ENCODE measurements around the gene KCTD13.
"Not testable (repeated sequence)": the region's sequence is repeated elsewhere in the genome, so short reads cannot be mapped to it uniquely, and the experiment has no call there.

KCTD13 gene

DNA sequence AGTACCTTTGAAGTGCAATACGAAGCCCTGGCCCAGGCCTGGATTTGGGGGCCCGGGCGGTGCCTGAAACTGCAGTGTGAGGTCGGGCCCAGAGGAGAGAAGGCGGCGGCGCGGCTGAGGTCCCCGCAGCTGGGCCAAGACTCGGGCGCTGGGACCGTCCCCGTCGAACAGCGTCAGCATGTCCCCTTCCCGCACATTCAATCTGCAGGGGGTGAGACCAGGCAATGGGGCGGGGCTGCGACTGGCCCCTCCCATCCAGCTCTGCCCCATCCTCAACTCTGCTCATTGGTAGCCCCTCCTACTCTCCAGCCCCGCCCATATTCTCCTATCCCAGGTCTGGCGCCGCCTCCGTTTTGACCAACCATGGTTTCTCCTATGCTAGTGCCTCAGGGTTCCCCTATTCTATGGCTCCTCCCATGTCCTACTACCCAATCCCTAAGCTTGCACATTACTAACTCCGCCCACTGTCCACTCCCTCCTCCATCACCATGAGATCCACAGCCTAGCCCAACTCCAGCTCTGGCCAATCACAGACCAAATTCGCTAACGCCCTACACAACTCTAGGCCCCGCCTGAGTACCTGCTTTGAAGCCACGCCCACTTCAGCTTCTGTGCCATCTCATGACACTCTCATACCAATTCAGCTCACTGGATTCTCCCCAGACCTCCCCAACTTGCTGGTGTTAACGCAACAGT, 48.6 kb downstream of the KCTD13 start:
- DNase-seq (ENCODE audit: low spot score) = peak; percentile 63

DNA sequence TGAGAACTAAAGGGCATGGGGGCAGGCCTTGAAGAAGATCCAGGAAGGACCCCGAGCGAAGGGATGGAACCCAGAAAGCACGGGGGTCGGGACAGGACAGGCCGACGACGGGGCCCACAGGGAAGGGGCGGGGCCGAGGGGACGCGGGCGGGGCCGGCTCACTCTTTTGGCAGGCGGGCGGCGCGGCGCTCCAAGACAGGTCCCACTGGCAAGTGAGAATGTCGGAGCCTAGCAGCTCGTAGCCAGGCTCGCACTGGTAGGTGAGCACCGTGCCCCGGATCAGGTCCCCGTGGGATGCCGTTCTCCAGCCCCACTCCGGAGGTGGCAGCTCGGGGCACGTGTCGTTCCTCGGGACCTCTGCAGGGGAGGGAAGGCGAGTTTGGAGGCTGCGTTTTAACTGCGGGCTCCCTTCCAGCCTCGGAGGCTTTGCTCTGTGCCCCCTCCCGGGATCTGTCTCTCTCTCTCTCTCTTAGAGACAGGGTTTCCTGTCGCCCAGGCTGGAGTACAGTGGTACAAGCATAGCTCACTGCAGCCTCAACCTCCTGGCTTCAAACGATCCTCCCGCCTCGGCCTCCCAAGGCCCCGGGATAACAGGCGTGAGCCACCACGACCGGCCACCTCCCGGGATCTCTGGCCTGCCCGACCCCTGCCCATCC, 49.3 kb downstream of the KCTD13 start:
- no peak for DNase-seq (ENCODE audit: low spot score)

DNA sequence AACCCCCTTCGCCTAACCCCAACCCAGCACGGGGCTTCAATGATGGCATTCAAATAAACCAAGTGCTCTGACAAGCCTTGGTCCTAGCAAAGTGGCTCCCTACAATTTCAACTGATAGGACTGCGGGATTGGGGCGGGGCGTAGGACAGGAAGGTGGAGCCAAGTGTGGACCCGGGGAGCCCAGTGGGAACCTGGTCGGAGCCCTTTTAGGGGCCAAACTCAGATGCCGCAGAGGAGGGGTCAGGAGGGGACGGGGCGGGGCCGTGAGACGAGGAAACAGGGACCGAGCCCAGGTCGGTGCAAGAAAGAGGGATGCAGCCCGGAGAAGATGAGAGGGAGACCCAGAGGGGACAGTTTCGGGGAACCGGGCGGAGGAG, 49.8 kb downstream of the KCTD13 start:
- no peak for DNase-seq (ENCODE audit: low spot score)

DNA sequence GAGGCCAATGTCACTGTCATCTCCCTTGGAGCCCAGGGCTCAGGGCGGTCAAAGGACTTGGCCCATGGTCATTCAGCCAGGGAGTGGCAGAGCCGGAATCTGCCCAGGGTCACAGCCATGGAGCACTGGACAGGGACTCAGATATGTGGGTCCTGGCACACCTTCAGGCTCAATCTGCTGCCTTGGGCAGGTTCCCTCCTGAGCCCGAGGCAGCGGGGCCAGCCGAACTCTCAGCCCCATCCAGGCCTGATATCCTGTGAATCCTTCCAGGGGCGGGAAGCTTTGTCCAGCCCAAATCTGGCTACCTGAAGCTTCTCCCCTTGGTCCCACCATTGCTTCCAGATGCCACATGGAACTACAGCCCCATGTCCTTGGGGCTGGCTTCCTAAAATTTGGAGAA, 50.8 kb downstream of the KCTD13 start:
- DNase-seq (ENCODE audit: low spot score) = no peak

DNA sequence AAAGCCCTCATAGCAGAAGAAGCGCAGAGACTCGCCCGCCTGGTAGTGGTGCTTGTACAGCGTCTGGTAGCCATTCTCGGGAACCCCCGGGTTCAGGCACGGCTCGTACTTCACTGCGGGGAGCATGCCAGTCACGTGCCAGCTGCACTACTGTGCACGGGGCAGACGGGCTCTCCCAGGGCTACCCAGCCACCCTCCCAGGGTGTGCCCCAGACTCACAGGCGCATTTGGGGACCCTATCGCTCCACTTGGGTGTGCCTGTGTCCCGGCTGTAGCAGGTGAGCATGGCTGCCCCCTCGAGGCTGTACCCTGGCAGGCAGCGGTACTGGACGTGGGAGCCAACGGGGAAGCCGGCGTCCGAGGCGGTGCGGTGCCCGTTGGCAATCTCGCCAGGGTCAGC, 52.7 kb downstream of the KCTD13 start:
- DNase-seq (ENCODE audit: low spot score) = no peak

DNA sequence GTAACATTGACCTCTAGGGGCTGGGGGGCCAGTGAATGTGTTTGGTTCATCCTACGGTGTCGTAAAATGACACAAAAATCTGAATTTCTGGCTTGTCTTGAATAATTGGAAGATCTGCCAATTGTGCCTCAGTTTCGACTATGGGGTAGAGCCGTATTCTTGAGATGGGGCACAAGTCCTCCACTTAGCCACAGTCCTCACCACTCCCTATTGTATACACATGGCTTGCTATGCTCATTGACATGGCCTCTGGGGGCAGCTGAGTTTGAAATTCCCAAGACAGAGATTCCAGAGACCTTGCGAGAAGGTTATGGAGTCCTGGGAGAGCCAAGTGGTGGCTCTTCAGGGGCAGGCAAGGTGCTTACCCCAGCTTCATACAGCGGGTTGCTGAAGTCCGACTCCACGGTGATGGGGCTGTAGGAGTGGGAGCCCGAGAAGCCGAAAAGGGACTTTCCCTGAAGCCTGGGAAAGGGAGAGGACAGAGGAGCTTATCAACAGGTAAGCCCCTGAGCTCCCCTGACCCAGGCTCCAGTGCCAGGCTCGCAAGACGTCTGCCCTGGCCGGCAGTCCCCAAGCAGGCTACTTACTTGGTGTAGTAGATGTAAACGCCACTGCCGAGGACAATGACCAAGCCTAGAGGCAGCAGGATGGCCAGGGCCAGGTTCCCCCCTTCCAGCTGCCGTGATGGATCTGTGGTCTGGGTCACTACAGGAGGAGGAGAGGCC, 54.0 kb downstream of the KCTD13 start:
- DNase-seq (ENCODE audit: low spot score) = no peak

DNA sequence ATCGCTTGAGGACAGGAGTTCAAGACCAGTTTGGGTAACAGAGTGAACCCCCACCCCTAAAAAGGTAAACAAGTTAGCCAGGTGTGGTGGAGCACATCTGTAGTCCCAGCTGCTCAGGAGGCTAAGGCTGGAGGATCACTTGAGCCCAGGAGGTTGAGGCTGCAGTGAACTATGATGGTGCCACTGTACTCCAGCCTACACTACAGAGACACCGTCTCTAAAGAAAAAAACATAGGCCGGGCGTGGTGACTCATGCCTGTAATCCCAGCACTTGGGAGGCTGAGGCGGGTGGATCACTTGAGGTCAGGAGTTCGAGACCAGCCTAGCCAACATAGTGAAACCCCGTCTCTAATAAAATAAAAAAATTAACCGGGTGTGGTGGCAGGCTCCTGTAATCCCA, 57.0 kb downstream of the KCTD13 start:
- DNase-seq (ENCODE audit: low spot score) = not testable (repeated sequence)

DNA sequence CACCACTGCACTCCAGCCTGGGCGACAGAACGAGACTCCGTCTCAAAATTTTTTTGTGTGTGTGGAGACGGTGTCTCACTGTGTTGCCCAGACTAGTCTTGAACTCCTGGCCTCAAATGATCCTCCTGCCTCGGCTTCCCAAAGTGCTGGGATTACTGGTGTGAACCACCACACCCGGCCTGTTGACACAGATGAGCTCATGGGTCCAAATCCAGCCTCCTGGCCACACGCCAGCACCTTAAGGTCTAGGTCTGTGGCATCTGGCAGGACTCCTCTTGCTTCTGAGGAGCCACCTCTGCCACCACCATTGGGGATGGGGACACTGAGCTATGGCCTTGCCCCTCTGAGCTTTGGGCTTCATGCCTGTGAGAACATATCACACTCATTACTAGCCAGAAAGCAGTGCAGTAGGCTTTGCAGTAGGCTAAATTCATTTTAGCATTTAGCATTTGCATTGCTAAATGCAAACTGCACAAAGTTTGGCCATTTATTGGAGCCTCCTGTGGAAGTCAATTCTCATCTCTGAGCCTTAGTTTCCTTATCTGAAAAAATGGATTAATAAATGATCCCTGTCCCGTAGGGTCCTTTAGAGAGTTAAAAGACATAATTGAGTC, 57.5 kb downstream of the KCTD13 start:
- no peak for DNase-seq (ENCODE audit: low spot score)

DNA sequence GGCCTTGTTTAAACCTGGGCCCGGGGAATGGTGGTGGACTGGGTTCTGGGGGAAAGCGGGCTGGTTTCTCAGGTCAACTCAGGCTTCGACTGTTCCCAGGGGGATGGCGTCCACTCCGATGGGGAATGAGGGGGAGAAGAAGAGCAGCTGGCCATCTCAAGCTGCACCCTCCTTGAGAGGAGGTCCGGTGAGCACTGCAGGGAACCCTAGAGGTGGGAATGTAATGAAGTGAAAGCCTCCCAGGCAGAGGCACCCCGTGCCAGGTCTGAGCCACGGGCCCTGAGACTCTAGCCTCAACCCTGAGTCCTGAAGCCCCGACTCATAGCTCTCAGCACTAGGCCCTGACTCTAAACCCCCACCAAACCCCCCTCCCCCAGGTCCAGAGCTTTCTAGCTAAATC, 61.8 kb downstream of the KCTD13 start:
- DNase-seq (ENCODE audit: low spot score) = no peak

DNA sequence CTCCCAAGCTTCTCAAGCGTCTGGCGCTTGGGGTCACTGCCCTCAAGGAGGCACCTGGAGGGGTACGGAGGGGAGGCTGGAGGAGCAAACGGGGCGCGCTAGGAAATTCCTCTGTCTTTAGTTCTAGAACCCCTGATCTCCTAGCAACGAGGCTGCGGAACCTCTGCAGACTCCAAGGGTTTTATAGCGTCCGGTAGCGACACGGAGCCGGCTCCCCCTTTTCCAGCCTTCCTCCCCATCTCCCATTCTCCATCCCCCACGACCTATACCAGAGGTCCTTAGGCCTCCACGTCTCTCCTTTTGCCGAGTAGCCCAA, 62.4 kb downstream of the KCTD13 start:
- DNase-seq (ENCODE audit: low spot score) = no peak

DNA sequence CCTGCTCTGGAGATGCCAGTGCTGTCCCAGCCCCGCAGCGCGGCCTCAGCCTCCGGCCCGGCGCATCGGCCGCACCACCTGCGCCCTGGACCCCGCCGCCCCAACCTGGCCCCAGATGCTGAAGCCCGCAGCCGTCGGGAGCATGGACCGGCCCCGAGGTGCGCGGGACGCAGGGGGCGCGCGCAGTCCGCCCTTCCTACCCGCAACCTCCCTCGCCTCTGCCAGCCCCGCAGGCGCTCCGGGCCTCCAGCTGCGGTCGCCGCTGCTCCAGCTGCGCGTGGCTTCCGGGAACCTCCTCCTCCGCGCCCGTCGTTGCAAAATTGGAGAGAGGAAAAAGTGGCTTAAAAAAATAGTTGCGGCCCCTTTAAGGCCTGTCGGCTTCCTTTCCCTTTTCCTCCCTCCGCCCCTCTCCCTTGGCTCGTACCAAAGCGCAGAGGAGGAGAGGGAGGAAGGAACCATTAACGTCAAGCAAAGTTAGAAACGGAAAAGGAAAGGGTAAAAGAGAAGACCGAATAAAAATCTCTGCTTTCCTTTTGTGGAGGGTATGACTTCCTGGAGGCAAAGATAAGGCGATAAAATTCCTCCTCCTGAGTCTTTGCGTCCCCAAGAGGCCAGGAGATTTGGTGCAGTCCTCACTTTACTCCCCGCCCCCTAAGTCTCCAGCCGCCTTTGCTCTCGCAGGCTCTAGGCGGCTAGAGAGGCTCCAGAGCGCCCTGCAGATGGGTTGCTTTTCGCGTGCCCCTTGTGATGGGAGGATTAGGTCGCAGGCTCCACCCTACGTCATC, 63.0 kb downstream of the KCTD13 start, which contains the start of gene CDIPT:
Gene CDIPT, minus strand, starts transcription at position 343 of the 785 bp plus-strand sequence. CDS start 369 bp downstream, outside the sequence.
- DNase-seq (ENCODE audit: low spot score) = peak; percentile 94

DNA sequence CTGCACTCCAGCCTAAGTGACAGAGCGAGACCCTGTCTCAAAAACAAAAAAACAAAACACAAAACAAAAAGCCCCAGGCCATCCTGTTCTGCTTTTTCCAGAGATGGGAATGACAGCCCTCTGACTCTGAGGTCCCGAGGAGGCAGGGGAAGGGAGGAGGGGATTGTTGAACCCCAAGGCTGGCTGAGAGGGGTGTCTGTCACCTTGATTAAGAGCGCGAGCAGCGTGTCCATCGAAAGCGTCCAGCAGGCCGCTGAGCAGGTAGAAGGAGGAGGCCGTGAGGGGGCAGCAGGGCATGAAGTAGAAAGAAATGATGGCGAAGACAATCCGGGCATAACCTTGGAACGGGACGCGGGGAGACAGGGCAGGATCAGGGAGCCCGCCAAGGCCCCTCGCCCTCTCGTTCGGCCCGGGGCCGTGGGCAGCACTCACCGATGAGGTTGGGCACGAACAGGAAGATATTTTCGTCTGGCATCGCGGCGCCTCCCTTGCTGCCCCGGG, 63.6 kb downstream of the KCTD13 start:
- peak; percentile 43 for DNase-seq (ENCODE audit: low spot score)

DNA sequence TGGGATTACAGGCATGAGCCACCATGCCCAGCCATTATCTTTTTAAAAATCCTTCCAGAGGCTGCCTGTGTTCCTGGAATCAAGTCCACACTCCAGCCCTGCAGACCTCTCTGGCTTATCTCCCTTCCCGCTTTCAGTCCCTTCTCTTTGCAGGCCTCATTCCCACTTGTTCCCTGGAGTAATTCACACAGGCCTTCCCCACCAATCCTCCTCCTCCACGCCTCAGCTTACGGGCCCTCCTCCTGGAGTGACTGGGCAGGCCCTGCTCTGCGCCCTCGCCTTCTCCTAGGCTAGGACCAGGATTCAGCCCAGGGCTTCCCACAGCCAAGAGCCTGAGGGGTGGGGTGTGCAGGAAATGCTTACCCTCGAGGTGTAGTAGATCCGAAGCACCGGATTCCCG, 65.8 kb downstream of the KCTD13 start:
- DNase-seq (ENCODE audit: low spot score) = no peak

DNA sequence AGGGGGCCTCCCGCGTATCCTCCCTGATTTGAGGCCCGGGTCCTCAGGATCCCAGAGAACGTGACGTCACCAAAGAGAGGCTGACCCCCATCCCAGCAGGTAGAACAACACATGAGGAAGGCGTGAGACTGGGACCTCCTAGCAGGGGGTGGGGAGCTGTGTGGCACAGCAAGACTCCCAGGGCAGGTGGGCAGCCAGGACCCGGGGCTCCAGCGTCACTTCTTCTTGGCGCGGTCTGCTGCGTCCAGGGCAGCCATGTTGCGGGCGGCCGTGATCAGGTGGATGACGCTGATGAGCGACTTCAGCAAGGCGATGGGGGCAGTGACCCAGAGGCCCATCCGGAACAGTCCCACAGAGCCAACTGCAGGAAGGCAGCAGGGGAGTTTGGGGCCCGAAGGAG, 67.1 kb downstream of the KCTD13 start:
- no peak for DNase-seq (ENCODE audit: low spot score)

DNA sequence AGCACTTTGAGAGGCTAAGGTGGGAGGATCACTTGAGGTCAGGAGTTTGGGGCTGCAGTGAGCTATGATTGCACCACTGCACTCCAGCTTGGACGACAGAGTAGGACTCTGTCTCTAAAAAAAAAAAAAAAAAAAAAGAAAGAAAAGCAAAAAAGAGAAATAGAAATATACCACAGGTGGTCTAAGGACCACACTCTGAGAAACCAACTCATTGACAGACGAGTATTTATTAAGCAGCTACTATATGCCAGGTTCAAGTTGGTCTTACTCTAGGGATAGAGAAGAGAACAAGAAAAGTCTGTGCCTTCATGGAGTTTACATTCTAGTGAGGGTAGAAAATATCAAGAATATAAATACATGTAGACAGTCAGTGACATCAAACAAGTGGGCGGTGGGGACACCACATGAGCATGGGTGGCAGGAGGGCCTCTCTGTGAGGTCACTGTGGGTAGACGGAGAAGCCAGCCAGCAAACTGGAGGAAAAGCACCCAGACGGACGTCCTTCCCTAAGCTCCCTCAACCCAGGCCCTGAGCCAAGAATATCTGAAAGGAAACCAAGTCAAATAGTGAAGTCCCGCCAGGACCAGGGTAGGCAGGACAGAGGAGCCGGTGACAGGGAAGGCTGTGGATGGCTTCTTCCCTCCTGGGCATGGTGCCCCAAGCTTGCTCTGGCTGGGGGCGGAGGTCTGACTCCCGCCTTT, 67.7 kb downstream of the KCTD13 start:
- DNase-seq (ENCODE audit: low spot score) = no peak

DNA sequence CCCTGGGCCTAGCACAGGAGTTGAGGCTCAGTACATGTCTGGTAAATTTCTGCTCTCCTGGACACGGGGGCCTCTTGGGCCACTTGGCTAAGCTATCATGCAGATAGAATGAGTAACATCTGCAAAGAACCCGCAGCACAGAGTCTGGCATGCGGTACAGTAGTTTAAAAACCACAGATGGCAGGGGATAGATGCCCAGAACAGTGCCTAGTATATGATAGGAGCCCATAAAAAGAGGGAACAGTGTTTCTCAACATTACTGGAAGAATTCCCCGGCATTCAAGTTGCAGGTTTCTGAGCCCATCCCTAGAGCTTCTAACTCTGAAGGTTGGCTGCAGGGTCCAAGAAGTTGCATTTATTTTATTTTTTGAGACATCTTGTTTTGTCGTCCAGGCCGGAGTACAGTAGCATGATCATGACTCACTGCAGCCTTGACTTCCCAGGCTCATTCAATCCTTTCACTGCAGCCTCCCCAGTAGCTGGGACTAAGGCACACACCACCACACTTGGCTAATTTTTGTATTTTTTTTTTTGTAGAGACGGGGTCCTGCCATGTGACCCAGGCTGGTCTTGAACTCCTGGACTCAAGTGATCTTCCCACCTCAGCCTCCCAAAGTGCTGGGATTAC, 68.8 kb downstream of the KCTD13 start:
- DNase-seq (ENCODE audit: low spot score) = no peak

Data from SW480 (cell line).